OCI-LY7 (cell line): Measurements from ENCODE around the gene ADAM23.

Experiments
- CTCF ChIP-seq: fragments of 200-600 bp; sonication (generic); conservative IDR thresholded peaks from 2 replicates; pipeline ENCODE4 v1.5.1; 2014; ENCODE audit warnings: mild to moderate bottlenecking, antibody characterized with exemption, low read length, moderate library complexity, mixed read lengths
- EZH2phosphoT487 ChIP-seq: fragments of 200-600 bp; sonication (generic); IDR thresholded peaks from 2 replicates; pipeline ENCODE4 v1.6.1; 2018; ENCODE audit warnings: low read depth, borderline replicate concordance, mild to moderate bottlenecking, mixed run types, antibody characterized with exemption, low read length, moderate library complexity, mixed read lengths

- TF ChIP-seq CTCF (no peak), EZH2phosphoT487 (no peak)
These were observed 77.1 kb downstream of the ADAM23 start for GRCh38 chr2:206520450-206520849.
